Endothelial cell of umbilical vein (primary cell): Measurements from ENCODE around the gene CEP63.

Experiments
- CTCF ChIP-seq, 2 donors: IDR thresholded peaks; 1 replicate in 1 of 2; 2 replicates in 1 of 2; pipeline ENCODE4 v1.5.1; 2011; ENCODE audit warnings: low read length in 2 of 2, mild to moderate bottlenecking in 2 of 2, moderate library complexity in 2 of 2, control low read depth in 1 of 2, inconsistent platforms in 1 of 2, low read depth in 1 of 2; ENCODE audit not compliant: insufficient read depth in 1 of 2; ENCODE audit errors: extremely low read depth in 1 of 2
- EZH2 ChIP-seq: IDR thresholded peaks from 2 replicates; pipeline ENCODE4 v1.6.1; 2012; ENCODE audit warnings: borderline replicate concordance, low read depth, mild to moderate bottlenecking, moderate library complexity, low read length, inconsistent platforms; ENCODE audit not compliant: severe bottlenecking
- JUN ChIP-seq: IDR thresholded peaks from 2 replicates; pipeline ENCODE4 v1.6.1; 2011; ENCODE audit warnings: borderline replicate concordance, low read depth; ENCODE audit not compliant: insufficient read length, insufficient read depth
- MAX ChIP-seq: IDR thresholded peaks from 2 replicates; pipeline ENCODE4 v1.6.1; 2011; ENCODE audit not compliant: insufficient read depth, insufficient read length
- MYC ChIP-seq: IDR thresholded peaks from one replicate; pipeline ENCODE4 v1.6.1; 2011; ENCODE audit warnings: mild to moderate bottlenecking, low read depth, low read length
- POLR2A ChIP-seq: IDR thresholded peaks from 2 replicates; pipeline ENCODE4 v1.6.1; 2012; ENCODE audit warnings: low read depth, mild to moderate bottlenecking, control low read depth, low read length
- POLR2AphosphoS5 ChIP-seq: IDR thresholded peaks from 2 replicates; pipeline ENCODE4 v1.6.1; 2012; ENCODE audit warnings: low read depth, mild to moderate bottlenecking, control low read depth, low read length, moderate library complexity; ENCODE audit not compliant: insufficient read depth

- TF ChIP-seq CTCF (IDR thresholded peaks at IDR 0.05; ENCODE audit: extremely low read depth in 1 of 2, insufficient read depth in 1 of 2, low read depth in 1 of 2, low read length in 2 of 2) (no peak), EZH2 (no peak), POLR2A (no peak), MAX (no peak), JUN (no peak), POLR2AphosphoS5 (no peak), MYC (no peak)
Observed at GRCh38 chr3:134466331-134466730, 19.5 kb upstream of the CEP63 start.
